Endothelial cell of umbilical vein (primary cell): Measurements from ENCODE around the gene POLR1H.
"Not testable (repeated sequence)": the region's sequence is repeated elsewhere in the genome, so short reads cannot be mapped to it uniquely, and the experiment has no call there.

Experiments
- CTCF ChIP-seq, 2 donors: IDR thresholded peaks; 1 replicate in 1 of 2; 2 replicates in 1 of 2; pipeline ENCODE4 v1.5.1; 2011; ENCODE audit warnings: low read length in 2 of 2, mild to moderate bottlenecking in 2 of 2, moderate library complexity in 2 of 2, control low read depth in 1 of 2, inconsistent platforms in 1 of 2, low read depth in 1 of 2; ENCODE audit not compliant: insufficient read depth in 1 of 2; ENCODE audit errors: extremely low read depth in 1 of 2
- EZH2 ChIP-seq: IDR thresholded peaks from 2 replicates; pipeline ENCODE4 v1.6.1; 2012; ENCODE audit warnings: borderline replicate concordance, low read depth, mild to moderate bottlenecking, moderate library complexity, low read length, inconsistent platforms; ENCODE audit not compliant: severe bottlenecking
- FOS ChIP-seq: IDR thresholded peaks from 2 replicates; pipeline ENCODE4 v1.6.1; 2011; ENCODE audit warnings: mild to moderate bottlenecking, low read length, moderate library complexity, borderline replicate concordance; ENCODE audit not compliant: insufficient read depth
- POLR2A ChIP-seq: IDR thresholded peaks from 2 replicates; pipeline ENCODE4 v1.6.1; 2012; ENCODE audit warnings: low read depth, mild to moderate bottlenecking, control low read depth, low read length
- POLR2AphosphoS5 ChIP-seq: IDR thresholded peaks from 2 replicates; pipeline ENCODE4 v1.6.1; 2012; ENCODE audit warnings: low read depth, mild to moderate bottlenecking, control low read depth, low read length, moderate library complexity; ENCODE audit not compliant: insufficient read depth

- not testable (repeated sequence) for TF ChIP-seq EZH2; CTCF (IDR thresholded peaks at IDR 0.05; ENCODE audit: extremely low read depth in 1 of 2, insufficient read depth in 1 of 2, low read depth in 1 of 2, low read length in 2 of 2); POLR2AphosphoS5; FOS; POLR2A
Observed at GRCh38 chr6:30033440-30033839, 27.6 kb upstream of the POLR1H start.
